SK-N-SH treated with all-trans-retinoic acid at 6 μM for 48 hours (cell line): ENCODE data around the gene CNTN1.

Experiments
- ARNTL ChIP-seq: fragments of 450-650 bp; formaldehyde crosslinking; IDR thresholded peaks from 2 replicates; pipeline ENCODE4 v1.5.0; 2020; ENCODE audit warnings: low read depth, mild to moderate bottlenecking, moderate library complexity, borderline replicate concordance
- OSR1 ChIP-seq: fragments of 250-450 bp; sonication (Bioruptor Pico); IDR thresholded peaks from 2 replicates; pipeline ENCODE4 v1.8.0; 2022; ENCODE audit warnings: moderate library complexity, mild to moderate bottlenecking, inconsistent platforms
- TOX ChIP-seq: fragments of 250-450 bp; sonication (Bioruptor Pico); IDR thresholded peaks from 2 replicates; pipeline ENCODE4 v1.8.0; 2021; ENCODE audit warnings: mild to moderate bottlenecking, moderate library complexity, borderline replicate concordance
- ZC3H10 ChIP-seq: fragments of 250-450 bp; sonication (Bioruptor Pico); IDR thresholded peaks from 2 replicates; pipeline ENCODE4 v1.5.1; 2021; ENCODE audit warnings: mild to moderate bottlenecking, moderate library complexity
- ZFP3 ChIP-seq: fragments of 250-450 bp; sonication (Bioruptor Pico); IDR thresholded peaks from 2 replicates; pipeline ENCODE4 v1.5.0; 2020; ENCODE audit warnings: mild to moderate bottlenecking, moderate library complexity
- ZNF565 ChIP-seq: fragments of 450-650 bp; formaldehyde crosslinking; conservative IDR thresholded peaks from 2 replicates; pipeline ENCODE4 v1.5.0; 2020; ENCODE audit warnings: low read depth, mild to moderate bottlenecking, moderate library complexity
- ZNF70 ChIP-seq: fragments of 450-650 bp; formaldehyde crosslinking; IDR thresholded peaks from 2 replicates; pipeline ENCODE4 v1.5.0; 2020; ENCODE audit warnings: mild to moderate bottlenecking, moderate library complexity
- TF ChIP-seq, protein P1 (sequence below): fragments of 250-450 bp; sonication (Bioruptor Pico); IDR thresholded peaks from 2 replicates; pipeline ENCODE4 v1.5.1; 2021; ENCODE audit warnings: mild to moderate bottlenecking, moderate library complexity
- TF ChIP-seq, protein P2 (sequence below): fragments of 250-450 bp; sonication (Bioruptor Pico); IDR thresholded peaks from 2 replicates; pipeline ENCODE4 v1.8.0; 2020; ENCODE audit warnings: mild to moderate bottlenecking, moderate library complexity, borderline replicate concordance
- TF ChIP-seq, protein P3 (sequence below): fragments of 250-450 bp; sonication (Bioruptor Pico); IDR thresholded peaks from 2 replicates; pipeline ENCODE4 v1.5.1; 2020; ENCODE audit warnings: low read depth, mild to moderate bottlenecking, moderate library complexity

DNA sequence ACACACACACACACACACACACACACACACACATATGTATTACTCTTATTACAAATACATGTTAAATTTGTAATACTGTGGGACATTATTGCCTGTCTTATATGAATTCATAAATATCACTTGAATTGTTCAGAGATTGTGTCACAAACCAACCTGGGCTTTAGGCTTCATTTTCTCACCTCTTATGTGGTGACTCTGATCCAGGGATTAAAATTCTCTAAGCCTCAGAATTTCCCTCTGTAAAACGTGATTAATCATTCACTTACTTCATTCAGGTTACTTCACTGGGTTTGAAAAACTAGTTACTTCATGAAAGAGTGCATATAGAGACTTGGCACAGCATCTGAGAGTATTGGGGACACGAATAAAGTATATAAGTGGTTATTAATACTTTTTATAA lies 255.6 kb downstream of the CNTN1 start:
- TF ChIP-seq, protein P1, sequence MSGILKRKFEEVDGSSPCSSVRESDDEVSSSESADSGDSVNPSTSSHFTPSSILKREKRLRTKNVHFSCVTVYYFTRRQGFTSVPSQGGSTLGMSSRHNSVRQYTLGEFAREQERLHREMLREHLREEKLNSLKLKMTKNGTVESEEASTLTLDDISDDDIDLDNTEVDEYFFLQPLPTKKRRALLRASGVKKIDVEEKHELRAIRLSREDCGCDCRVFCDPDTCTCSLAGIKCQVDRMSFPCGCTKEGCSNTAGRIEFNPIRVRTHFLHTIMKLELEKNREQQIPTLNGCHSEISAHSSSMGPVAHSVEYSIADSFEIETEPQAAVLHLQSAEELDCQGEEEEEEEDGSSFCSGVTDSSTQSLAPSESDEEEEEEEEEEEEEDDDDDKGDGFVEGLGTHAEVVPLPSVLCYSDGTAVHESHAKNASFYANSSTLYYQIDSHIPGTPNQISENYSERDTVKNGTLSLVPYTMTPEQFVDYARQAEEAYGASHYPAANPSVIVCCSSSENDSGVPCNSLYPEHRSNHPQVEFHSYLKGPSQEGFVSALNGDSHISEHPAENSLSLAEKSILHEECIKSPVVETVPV (CRISPR knock-in tag), result no peak
- TF ChIP-seq, protein P2, sequence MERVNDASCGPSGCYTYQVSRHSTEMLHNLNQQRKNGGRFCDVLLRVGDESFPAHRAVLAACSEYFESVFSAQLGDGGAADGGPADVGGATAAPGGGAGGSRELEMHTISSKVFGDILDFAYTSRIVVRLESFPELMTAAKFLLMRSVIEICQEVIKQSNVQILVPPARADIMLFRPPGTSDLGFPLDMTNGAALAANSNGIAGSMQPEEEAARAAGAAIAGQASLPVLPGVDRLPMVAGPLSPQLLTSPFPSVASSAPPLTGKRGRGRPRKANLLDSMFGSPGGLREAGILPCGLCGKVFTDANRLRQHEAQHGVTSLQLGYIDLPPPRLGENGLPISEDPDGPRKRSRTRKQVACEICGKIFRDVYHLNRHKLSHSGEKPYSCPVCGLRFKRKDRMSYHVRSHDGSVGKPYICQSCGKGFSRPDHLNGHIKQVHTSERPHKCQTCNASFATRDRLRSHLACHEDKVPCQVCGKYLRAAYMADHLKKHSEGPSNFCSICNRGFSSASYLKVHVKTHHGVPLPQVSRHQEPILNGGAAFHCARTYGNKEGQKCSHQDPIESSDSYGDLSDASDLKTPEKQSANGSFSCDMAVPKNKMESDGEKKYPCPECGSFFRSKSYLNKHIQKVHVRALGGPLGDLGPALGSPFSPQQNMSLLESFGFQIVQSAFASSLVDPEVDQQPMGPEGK (CRISPR knock-in tag), result no peak
- TF ChIP-seq ZFP3 (CRISPR knock-in tag) (no peak), ZNF565 (CRISPR knock-in tag) (no peak), ZC3H10 (CRISPR knock-in tag) (no peak), TOX (CRISPR knock-in tag) (no peak), ZNF70 (CRISPR knock-in tag) (no peak), ARNTL (CRISPR knock-in tag) (no peak), OSR1 (no peak)
- TF ChIP-seq, protein P3, sequence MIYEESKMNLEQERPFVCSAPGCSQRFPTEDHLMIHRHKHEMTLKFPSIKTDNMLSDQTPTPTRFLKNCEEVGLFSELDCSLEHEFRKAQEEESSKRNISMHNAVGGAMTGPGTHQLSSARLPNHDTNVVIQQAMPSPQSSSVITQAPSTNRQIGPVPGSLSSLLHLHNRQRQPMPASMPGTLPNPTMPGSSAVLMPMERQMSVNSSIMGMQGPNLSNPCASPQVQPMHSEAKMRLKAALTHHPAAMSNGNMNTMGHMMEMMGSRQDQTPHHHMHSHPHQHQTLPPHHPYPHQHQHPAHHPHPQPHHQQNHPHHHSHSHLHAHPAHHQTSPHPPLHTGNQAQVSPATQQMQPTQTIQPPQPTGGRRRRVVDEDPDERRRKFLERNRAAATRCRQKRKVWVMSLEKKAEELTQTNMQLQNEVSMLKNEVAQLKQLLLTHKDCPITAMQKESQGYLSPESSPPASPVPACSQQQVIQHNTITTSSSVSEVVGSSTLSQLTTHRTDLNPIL (CRISPR knock-in tag), result no peak
